NCI-H524 (cell line): Measurements from ENCODE around the gene PDLIM7.
A peak's percentile ranks its signal among the peaks of the same experiment; 100 is the strongest.

ENCODE experiments used
- DNase-seq, 2 experiments: peaks; one replicate each; lab custom pipeline; 2025; lab: John Stamatoyannopoulos, UW

PDLIM7 gene

GRCh38 chr5:177443144-177443983 lies 54.0 kb downstream of the PDLIM7 start:
- no peak for DNase-seq

GRCh38 chr5:177442066-177442826 lies 55.2 kb downstream of the PDLIM7 start:
- no peak for DNase-seq

GRCh38 chr5:177440990-177441780 lies 56.2 kb downstream of the PDLIM7 start:
- DNase-seq = no peak

- DNase-seq = peak; percentile 30 to 49
Observed at GRCh38 chr5:177440211-177440989, 57.0 kb downstream of the PDLIM7 start.

GRCh38 chr5:177439518-177440053 lies 57.8 kb downstream of the PDLIM7 start:
- no peak for DNase-seq

- DNase-seq = no peak
Observed at GRCh38 chr5:177438468-177438867, 58.9 kb downstream of the PDLIM7 start.

- no peak for DNase-seq
Observed at GRCh38 chr5:177437623-177438022, 59.8 kb downstream of the PDLIM7 start.

- no peak for DNase-seq
Observed at GRCh38 chr5:177435847-177436536, 61.4 kb downstream of the PDLIM7 start.

- no peak for DNase-seq
Observed at GRCh38 chr5:177434942-177435738, 62.3 kb downstream of the PDLIM7 start.

GRCh38 chr5:177434437-177434836 lies 63.0 kb downstream of the PDLIM7 start:
- DNase-seq = no peak

GRCh38 chr5:177433658-177434217 lies 63.7 kb downstream of the PDLIM7 start:
- no peak for DNase-seq
